RWPE1 (cell line): Measurements from ENCODE around the gene HMGCLL1.

Experiments
- CTCF ChIA-PET: fragments of 350-600 bp; sonication (Branson Sonifier 250); formaldehyde crosslinking; extraction: SDS; loops from one replicate; lab custom pipeline; 2021; lab: Yijun Ruan, JAX
- POLR2A ChIA-PET: fragments of 400-600 bp; formaldehyde crosslinking; extraction: SDS; loops from one replicate; lab custom pipeline; 2020; ENCODE audit warnings: antibody characterized with exemption; ENCODE audit not compliant: low non-redundant PET; lab: Yijun Ruan, JAX
- DNase-seq: peaks from one replicate; pipeline ENCODE4 v3.0.0; 2012; ENCODE audit warnings: low spot score
- H3K27ac ChIP-seq: fragments of 450-650 bp; 2 replicates; pipeline ENCODE4 v1.5.1; 2017
- CTCF ChIP-seq: fragments of 450-650 bp; conservative IDR thresholded peaks from 2 replicates; pipeline ENCODE4 v1.5.1; 2017; ENCODE audit warnings: low read depth, mild to moderate bottlenecking

HMGCLL1 gene

GRCh38 chr6:55545791-55546190 lies 33.2 kb downstream of the HMGCLL1 start:
- H3K27ac ChIP-seq = no peak overlapping the region
- CTCF ChIA-PET = no interaction called here
- POLR2A ChIA-PET = no interaction called here
- no peak for TF ChIP-seq CTCF
- DNase-seq = no peak

GRCh38 chr6:55543633-55544309 lies 35.2 kb downstream of the HMGCLL1 start:
- ChIA-PET CTCF (interaction anchor here (0.6 kb wide), 1 partner anchor 32 kb away, joined by 3 read pairs; no protein-coding TSS in a partner anchor), POLR2A (no interaction called here)
- no peak for TF ChIP-seq CTCF
- H3K27ac ChIP-seq = no peak overlapping the region
- DNase-seq = no peak

GRCh38 chr6:55541024-55541423 lies 38.0 kb downstream of the HMGCLL1 start:
- ChIA-PET POLR2A (no interaction called here), CTCF (no interaction called here)
- H3K27ac ChIP-seq = no peak overlapping the region
- TF ChIP-seq CTCF = no peak
- no peak for DNase-seq

GRCh38 chr6:55536391-55536956 lies 42.5 kb downstream of the HMGCLL1 start:
- ChIA-PET CTCF (interaction anchor here (0.6 kb wide), 1 partner anchor 312 kb away, joined by 3 read pairs; no protein-coding TSS in a partner anchor), POLR2A (no interaction called here)
- no peak overlapping the region for H3K27ac ChIP-seq
- TF ChIP-seq CTCF = no peak
- no peak for DNase-seq

GRCh38 chr6:55531496-55531895 lies 47.5 kb downstream of the HMGCLL1 start:
- no peak overlapping the region for H3K27ac ChIP-seq
- DNase-seq = no peak
- CTCF ChIA-PET = no interaction called here
- POLR2A ChIA-PET = no interaction called here
- no peak for TF ChIP-seq CTCF

- H3K27ac ChIP-seq = no peak overlapping the region
- no peak for DNase-seq
- no peak for TF ChIP-seq CTCF
- ChIA-PET POLR2A (no interaction called here), CTCF (no interaction called here)
These were observed 48.1 kb downstream of the HMGCLL1 start for GRCh38 chr6:55530931-55531330.
